Ramos (cell line): ENCODE results near the gene TMEM186.
"Not testable (repeated sequence)": the region's sequence is repeated elsewhere in the genome, so short reads cannot be mapped to it uniquely, and the experiment has no call there.

Experiments
- in situ Hi-C: fragments of 300-500 bp; cut with MboI; formaldehyde crosslinking; loops from one replicate; pipeline ENCODE4 v1.14.3; 2022; ENCODE audit warnings: low sequenced_read_pairs; ENCODE audit not compliant: unreplicated experiment

Gene TMEM186

GRCh38 chr16:8814095-8814806 lies 16.8 kb upstream of the TMEM186 start:
- in situ Hi-C loops: no loop called here

DNA sequence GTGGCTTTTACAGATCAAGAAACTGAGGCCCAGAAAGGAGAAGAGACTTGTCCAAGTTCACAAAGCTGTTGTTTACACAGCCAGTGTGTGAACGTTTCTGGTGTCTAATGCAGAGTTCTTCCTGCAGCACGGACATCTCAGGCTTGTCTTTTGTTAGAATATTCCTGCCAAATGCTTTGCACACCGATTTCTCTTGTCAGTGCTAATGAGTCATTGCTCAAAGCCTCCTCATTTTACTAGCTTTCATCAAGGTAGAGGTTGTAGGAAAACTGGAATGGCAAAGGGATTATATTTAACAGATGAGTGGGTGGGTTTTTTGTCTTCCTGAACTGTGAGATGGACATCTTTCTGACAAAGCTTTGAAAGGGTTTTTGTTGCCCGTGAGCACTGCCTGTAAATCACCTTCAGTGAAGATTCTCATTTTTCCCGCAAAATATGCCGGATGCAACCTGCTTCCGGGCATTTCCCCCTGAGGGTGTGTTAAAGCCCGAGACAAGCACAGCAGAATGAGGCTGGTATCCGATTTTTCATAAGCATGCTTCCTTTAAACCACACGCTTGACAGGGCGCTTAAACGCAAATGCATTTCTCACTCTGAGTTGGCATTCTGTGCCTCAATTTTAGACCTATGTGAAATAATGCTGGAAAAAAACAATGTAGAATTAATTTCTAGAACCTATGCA lies 14.9 kb upstream of the TMEM186 start:
- in situ Hi-C loops: no loop called here

DNA sequence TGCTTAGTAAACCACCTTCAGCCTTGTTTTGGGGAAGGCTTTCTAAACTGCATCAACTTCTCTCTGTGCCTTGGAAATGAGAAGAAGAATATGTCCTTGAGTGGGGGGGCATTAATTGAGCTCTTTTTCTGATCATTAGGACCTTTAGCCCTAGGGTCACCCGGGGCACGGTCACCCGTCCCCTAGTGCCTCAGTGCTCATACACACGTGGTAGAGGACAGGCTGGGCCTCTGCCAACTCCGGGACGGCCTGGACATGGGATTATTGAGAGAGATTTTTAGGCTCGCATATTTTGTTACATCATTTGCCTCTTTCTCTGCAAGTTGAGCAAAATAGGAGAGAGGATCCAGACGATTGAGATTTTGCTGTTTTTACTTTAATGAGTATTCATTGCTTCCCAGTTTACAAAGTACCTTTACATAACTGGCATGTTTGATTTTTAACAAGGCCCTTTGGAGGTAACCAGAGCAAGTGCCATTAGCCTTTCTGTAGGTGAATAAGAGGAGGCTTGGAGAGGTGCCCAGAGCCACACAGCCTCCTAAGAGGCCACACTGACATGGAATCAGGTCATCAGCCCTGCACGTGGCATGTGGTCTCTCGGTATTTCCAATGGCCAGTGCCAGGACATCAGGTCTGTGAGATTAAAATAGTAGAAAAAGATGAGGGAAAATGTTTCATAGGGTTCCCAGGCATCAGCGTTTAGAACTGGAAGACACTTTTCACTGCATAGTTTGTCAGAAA lies 11.3 kb upstream of the TMEM186 start:
- in situ Hi-C loops: no loop called here

- in situ Hi-C loops: no loop called here
These were observed 10.6 kb upstream of the TMEM186 start for GRCh38 chr16:8808009-8808408.

GRCh38 chr16:8807189-8807588 lies 9.8 kb upstream of the TMEM186 start:
- in situ Hi-C loops: no loop called here

DNA sequence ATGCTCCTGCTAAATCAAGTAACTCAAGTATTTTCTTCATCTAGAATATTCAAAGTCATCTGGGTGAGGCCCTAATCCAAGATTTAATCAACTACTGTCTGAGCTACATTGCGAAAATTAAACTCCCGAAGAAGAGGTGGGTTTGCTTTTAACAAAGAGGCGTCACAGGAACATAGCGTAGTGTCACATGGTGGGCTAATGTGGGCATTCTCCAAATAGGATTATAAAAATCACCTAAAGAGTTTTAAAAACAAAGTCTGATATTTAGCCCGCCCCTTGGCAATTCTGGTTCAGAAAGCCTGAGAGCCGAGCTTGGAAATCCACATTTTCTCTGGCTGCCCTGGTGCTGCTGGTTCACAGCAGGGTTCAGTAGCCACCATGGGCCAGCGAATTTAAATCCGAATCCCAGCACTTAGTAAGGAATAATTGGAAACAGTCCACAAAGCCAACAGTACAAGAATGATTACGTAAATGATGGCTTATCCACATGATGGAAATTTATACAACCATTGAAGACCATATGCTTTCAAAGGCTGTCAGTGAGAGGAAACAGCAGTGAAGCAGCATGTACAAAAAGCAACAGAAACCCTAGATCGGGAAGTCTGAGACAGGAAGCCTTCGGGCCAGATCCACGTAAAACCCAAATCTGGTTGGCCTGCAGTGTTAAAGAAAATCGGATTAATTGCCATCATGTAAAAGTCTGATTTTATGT lies 9.0 kb upstream of the TMEM186 start:
- in situ Hi-C loops: no loop called here

DNA sequence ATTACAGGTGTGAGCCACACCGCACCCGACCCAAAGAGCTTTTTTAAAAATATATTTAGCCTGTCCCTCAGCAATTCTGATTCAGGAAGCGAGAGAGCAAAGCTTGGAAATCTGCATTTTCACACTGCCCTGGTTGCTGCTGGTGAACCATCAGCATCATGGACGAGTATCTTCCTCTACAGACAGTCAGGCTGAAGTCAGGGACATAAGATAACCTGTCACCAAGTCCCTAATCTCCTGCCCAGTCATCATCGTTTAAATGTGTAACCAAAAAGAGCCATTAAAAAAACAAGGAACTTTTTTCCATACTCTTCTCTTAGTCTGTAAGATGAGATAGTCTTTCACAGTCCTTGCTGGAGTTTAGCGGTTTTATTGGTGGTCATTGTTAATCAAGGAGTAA lies 6.9 kb upstream of the TMEM186 start:
- in situ Hi-C loops: no loop called here

- in situ Hi-C loops: not testable (repeated sequence)
These were observed 6.3 kb upstream of the TMEM186 start for GRCh38 chr16:8803733-8804132.

DNA sequence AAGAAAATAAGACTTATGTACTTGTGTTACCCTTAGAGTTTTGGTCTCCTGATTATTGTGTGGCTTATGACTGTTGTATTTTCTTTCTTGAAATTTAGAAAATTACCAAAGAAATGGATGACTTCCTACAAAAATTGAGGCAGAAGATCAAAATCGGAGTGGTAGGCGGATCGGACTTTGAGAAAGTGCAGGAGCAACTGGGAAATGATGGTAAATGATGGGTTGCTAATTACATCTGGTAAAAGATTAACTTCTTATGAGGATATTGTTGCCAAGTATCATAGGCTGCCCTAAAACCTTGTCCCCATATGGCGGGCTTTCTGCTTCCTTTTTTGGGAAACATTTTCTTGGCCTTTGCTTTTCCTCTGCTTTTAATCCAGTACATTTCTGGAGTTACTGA lies 4.3 kb upstream of the TMEM186 start:
- in situ Hi-C loops: no loop called here

DNA sequence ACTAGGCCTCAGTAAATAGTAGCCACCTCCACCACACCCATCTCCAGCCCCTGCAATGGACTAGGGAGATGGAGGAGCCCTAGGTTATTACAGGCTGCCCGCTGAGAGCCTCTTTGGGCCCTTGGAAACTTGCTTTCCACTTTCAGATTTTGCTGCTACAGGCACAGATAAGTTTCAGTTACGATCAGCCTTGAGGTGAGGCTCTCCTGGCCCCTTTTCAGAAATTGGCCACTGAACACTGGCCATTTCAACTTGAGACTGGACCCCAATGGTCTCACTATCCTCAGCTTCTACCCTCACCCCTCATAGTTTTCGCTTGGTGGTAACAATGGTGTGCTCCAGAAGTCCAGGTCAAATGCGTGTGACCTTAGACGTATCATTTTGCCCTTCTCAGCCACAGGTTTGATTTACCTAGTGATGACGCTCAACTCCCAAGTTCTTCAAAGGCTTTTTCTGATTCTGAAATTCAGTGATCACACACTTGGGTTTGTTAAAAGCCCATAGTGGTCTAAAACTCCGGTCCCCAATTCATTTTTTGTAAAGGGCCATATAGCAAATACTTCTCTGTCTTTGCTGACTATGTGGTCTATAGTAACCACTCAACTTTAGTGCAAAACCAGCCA lies 1.2 kb upstream of the TMEM186 start:
- in situ Hi-C loops: no loop called here

DNA sequence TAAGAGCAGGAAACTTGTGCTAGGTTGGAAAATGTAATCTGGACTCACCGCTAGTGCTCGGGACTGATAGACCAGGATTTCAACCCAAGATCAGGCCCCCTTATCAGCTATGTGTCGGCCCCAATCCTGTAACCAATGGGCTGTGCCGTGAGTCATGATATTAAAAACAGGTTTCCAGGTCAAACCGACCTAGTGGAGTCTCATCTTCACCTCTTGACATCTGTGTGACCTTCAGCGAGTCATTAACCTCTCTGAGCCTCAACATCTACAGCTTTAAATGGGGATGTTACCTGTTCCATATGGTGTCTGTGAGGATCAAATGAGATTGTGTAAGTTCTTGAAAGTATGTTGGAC lies 712 bp upstream of the TMEM186 start:
- in situ Hi-C loops: no loop called here

DNA sequence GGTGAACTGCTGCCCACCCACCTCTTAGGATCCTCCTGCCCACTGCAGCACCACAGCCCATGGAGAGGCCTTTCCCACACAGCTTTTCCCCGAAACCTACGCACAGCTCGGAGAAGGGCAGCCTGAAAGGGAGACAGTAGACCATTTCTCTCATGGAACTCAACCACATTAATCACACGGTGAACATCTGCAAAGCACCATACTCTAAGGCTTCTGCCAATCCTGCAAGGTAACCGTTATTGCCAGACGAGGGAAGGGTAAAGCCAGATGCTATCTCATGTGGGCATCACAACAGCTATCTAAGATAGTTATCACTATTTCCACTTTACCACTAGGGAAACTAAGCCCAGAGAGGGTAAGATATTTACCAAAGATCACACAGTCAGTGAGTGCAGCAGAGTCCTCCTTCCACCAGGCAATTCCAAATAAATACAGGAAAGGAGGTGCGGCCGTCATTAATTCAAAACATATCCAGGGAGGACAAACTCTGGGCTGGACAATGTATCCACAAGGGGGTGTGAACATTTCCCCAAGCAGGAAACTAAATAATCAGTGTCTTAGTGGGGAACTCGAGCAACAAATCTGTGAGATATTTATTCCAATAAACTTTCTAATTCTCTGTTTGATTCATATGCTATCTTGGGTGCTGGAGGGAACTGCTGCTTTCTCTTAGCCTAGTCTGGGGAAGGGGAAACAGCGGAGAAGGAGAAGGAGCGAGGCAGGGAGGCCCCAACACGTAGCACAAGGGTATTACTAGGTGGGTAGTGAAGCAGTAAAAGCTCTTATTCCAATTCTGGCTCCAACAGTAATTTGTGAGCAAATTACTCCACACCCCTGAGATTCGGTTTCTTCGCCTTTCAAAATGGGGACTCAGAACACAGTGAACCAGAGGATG lies 723 bp downstream of the TMEM186 start:
- in situ Hi-C loops: no loop called here

DNA sequence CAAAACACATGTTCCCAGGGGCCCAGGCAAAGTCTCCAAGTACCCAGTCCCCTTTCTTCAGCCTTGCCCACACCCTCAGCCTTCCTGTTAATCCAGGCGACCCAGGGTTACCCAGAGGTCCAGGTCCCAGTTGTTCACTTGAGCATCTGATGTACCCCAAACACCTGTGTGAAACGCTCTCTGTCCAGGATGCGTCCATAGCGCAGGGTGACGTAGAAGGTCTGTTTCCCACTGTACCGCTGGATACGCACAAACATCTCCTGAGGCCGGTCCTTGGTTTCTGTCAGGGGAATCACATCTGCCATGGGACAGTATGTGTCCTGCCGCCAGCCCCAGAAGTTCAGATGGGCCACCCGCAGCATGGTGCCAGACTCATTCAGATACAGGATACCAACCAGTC lies 1.6 kb downstream of the TMEM186 start:
- in situ Hi-C loops: no loop called here

DNA sequence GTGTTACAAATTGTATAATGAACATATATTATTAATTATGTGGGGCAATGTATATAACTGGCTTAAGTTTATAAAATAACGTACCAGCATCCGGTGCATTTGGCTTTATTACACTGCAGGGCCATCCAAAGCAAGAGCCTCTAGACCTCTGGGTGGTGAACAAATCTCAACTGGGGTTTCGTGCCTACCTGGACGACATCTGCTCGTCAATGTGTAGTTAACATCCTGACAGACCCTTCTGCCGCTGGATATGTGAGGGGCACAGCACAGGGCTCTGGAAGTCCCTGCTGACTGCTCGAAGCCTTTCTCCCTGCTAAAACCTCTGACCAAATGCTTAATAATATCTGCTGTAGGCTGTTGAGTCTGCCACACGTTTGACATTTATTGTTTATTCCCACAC lies 2.3 kb downstream of the TMEM186 start:
- in situ Hi-C loops: no loop called here

- in situ Hi-C loops: no loop called here
These were observed 8.8 kb downstream of the TMEM186 start for GRCh38 chr16:8788578-8789172.

GRCh38 chr16:8786316-8786715 lies 11.1 kb downstream of the TMEM186 start:
- in situ Hi-C loops: not testable (repeated sequence)

GRCh38 chr16:8785408-8785807 lies 12.0 kb downstream of the TMEM186 start:
- in situ Hi-C loops: no loop called here

- in situ Hi-C loops: loop anchor here (5.0 kb wide), 1 partner anchor 35 kb away; no protein-coding TSS in a partner anchor
These were observed 14.8 kb downstream of the TMEM186 start for GRCh38 chr16:8782673-8783072.

DNA sequence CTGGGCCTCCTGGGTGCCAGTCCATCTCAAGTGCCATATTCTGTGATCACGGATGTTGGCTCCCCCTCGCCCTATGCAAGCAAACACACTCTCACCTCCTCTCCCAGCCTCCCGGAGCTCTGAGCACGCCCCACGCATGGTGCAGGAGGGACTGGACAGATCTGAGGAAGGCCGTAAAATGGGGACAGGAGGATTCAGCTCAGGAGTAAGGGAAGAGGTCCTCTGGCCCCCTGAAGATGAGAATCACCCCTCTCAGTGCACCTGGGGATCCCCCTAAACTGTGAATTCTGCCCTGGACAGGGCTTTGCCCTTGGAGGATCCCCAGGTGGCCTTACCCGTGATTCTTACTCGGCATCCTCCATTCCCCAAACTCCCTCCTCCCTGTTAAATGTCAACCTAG lies 15.6 kb downstream of the TMEM186 start:
- in situ Hi-C loops: loop anchor here (5.0 kb wide), 1 partner anchor 34 kb away; no protein-coding TSS in a partner anchor
